Coronary artery (tissue), 2 donors: ENCODE measurements around the gene CRYBG2.

Experiments
- DNase-seq: peaks from one replicate; pipeline ENCODE4 v3.0.0-alpha.2; 2017; ENCODE audit warnings: low spot score
- H3K27ac ChIP-seq, 2 donors: fragments of 200-600 bp; sonication (generic); one replicate each; pipeline ENCODE4 v1.5.1; 2016 to 2019
- H3K4me3 ChIP-seq: fragments of 200-600 bp; sonication (generic); 2 replicates; pipeline ENCODE4 v1.5.1; 2016; ENCODE audit warnings: mild to moderate bottlenecking, moderate library complexity
- TF ChIP-seq, protein P1 (sequence below): fragments of 200-600 bp; sonication (generic); IDR thresholded peaks from one replicate; pipeline ENCODE4 v1.5.1; 2019; ENCODE audit warnings: antibody characterized with exemption

The CRYBG2 gene

DNA sequence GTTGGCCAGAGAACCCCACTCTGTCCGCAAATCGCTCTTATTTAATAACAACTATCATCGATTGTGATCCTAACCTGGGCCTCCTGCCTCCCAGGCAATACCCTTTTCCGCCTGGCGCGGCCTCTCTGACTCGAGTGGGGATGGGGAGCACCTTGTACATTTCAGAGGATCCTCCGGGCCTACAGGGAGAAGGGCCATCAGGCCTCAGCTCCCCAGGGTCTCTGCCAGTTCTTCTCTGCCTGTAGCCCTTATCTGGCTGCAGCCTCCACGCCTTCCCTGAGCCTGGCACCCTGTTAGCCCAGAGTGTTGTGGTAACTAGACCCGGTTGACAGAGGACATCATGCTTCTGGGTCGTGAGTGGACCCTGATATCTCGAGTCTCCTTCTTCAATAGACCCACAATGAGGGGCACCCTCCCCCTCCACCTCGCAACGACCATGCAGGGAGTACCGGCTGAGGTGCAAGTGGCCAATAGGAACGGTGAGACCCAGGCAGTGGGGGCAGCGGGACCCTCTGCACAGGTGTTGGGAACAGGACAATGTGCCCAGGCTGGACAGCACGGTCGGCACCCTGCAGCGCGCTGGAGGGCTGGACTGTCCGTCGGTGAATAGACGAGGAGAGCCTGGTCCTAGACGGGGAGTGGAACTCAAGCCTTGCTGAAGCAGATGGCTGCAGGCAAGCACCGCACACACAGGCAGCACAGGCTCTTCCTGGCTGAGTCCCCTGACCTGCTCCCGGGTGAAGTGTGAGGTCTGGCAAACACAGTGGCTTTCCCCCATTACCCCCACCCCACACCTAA is 7.1 kb upstream of the CRYBG2 start:
- TF ChIP-seq, protein P1, sequence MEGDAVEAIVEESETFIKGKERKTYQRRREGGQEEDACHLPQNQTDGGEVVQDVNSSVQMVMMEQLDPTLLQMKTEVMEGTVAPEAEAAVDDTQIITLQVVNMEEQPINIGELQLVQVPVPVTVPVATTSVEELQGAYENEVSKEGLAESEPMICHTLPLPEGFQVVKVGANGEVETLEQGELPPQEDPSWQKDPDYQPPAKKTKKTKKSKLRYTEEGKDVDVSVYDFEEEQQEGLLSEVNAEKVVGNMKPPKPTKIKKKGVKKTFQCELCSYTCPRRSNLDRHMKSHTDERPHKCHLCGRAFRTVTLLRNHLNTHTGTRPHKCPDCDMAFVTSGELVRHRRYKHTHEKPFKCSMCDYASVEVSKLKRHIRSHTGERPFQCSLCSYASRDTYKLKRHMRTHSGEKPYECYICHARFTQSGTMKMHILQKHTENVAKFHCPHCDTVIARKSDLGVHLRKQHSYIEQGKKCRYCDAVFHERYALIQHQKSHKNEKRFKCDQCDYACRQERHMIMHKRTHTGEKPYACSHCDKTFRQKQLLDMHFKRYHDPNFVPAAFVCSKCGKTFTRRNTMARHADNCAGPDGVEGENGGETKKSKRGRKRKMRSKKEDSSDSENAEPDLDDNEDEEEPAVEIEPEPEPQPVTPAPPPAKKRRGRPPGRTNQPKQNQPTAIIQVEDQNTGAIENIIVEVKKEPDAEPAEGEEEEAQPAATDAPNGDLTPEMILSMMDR: no peak
- peak overlapping the region; percentile 55 for H3K4me3 ChIP-seq
- DNase-seq: no peak

DNA sequence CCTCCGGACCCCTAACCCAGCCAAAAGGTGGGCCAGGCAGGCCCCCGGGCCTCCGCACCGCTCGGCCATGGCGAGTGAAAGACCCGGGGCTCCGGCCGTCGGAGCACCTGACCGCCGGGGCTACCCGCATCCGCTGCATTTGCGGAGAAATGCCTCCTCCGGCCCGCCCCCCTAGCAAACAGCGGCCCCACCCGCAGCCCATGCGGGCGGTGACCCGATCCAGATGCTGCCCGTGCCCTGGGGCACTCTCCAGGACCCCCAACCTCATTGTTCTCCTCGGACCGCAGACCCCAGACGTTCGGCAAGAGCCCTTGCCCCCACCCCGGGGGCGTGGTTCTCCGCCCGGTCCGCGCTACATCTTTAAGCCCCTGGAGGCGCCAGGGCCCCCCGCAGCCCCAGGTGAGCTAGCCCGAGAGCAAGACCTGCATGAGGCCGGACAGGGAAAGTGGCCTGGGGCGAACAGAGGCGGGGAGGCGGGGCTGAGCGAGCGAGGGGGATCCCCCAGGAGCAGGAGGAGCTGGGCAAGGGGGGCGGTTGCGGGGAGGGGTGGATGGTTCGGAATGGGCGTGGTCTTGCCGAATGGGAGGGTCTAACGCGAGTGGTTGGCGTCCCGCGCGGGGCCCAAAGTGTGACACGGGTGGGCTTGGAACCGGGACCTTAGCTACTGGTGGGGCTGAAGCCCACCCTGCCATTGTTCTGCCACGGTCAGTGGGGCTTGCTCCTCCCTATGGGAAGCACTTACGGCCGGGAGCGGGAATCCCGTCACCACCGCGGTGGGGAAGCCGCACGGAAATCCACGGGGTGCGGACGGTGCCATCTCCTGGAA is 6.3 kb upstream of the CRYBG2 start:
- DNase-seq: no peak
- Histone ChIP-seq H3K4me3 (peak overlapping the region; percentile 55), H3K27ac (no peak overlapping the region)
- TF ChIP-seq, protein P1: no peak

More for the DNA sequence above, 7.1 kb upstream of the CRYBG2 start:
- H3K27ac ChIP-seq: no peak overlapping the region

DNA sequence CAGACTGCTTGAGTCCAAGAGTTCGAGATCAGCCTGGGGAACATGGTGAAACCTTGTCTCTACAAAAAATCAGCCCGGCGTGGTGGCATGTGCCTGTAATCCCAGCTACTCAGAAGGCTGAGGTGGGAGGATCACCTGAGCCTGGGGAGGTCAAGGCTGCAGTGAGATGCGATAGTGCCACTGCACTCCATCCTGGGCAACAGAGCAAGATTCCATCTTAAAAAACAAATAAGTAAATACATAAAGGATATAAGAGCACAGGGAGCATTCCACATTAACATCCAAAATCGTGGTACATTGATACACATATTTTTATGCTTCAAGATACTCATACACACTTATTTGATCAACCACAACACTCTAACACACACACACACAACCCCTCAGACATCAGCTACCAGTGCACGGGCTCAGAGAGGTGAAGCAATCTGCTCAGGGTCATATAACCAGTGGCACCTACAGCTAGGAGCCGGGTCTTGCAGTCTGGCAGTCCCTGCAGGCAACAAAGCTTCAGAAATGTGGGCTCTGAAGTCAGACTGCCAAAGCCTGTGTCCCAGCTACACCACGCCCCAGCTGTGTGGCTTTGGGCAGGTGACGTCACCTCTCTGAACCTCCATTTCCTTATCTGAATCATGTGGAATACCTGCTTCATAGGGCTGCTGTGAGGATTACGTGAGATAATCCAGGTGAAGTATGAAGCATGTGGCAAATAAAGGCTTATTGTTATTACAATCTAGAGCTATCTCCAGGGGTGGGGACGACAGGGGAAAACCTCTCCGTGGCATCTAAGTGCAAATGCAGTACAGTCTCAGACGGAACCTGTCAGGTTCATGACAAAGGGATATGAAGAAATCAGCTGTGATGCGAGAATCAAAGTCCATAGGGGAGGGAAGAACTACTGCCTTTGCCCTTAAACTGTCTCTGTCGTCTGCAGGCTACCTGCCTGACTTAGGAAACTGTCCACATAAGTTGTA is 4.8 kb upstream of the CRYBG2 start:
- TF ChIP-seq, protein P1: no peak
- Histone ChIP-seq H3K4me3 (no peak overlapping the region), H3K27ac (no peak overlapping the region)
- DNase-seq: no peak

DNA sequence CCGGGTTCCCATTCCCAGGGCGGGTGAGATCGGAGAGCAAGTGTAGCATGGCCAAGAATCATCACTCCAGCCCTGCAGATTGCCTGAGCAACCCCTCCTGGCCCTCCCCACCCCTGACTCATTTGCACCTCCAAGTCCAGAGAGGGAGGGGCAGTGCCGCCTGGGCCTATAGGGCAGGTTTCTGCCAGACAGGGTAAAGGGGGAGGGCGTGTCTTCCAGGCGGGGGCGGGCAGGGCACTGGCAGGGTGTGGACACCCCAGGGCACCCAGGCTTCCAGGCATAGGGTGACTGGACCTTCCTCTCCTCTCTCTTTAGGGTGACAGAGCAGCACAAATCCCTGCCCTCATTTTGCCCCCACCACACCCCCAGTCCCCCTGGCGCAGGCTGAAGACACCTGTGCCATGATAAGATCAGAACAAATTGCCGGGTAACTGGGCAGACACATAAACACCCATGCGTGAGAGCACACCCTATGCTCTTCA is 3.2 kb upstream of the CRYBG2 start:
- peak; percentile 54 for DNase-seq
- H3K27ac ChIP-seq: no peak overlapping the region
- TF ChIP-seq, protein P1: no peak
- H3K4me3 ChIP-seq: no peak overlapping the region

DNA sequence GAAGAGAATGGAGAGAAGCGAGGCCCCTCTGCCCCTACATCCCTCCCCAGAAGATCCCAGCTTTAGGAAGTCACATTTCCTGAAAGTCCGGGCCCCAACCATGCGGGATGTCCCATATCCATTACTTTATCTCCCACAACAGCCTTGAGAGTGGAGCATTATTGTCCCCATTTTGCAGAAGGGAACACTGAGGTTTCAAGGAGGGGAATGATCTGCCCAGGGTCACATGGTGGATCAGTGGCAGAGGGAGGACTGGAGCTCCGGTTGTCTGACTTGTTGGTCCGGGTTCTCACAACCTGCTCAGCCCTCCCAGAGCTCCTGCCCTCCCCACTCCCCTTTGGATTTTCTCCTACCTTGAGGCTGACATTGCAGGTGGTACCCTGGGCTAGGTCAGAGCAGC is 2.2 kb upstream of the CRYBG2 start:
- TF ChIP-seq, protein P1: no peak
- H3K27ac ChIP-seq: no peak overlapping the region
- no peak overlapping the region for H3K4me3 ChIP-seq
- no peak for DNase-seq

DNA sequence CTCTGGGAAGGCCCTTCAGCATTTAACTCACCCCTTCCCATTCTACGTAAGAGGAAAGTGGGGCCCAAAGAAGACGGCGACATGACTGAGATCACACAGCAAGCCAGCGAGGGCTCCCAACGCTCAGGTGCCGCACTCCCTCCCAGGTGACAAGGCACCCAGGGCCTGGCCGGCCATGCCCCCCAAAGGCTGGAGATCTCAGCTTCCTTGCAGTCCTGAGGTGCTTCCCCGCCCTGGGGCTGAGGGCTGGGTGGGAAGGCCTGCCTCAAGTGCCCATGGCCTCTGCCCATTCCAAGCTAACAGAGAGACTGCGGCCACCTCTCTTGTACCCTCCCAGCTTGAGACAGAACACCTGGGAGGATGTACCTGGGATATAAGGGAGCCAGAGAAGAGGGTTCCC is 1.0 kb upstream of the CRYBG2 start:
- TF ChIP-seq, protein P1: no peak
- Histone ChIP-seq H3K27ac (no peak overlapping the region), H3K4me3 (no peak overlapping the region)
- peak; percentile 69 for DNase-seq
